ENCODE measurements around the gene ACSS1. TPM values are rescaled to one million over a fixed set of nuclear protein-coding genes. Genes with fewer than 3 reads are reported as not detected.

ACSS1 gene
- total RNA-seq, 1 donor from 2014 or later: 1.8 TPM

- no peak for TF ChIP-seq CTCF (IDR thresholded peaks at IDR 0.05; ENCODE audit: insufficient read depth, low read length, severe bottlenecking)
- Histone ChIP-seq H3K36me3 (ENCODE audit: control insufficient read depth, insufficient read depth, low read length) (no peaks in the 10 kb centered on the region), H3K4me3 (ENCODE audit: low read depth, low read length) (no peak overlapping the region), H3K27me3 (ENCODE audit: control insufficient read depth, insufficient read depth, low read length) (no peaks in the 10 kb centered on the region)
- DNase-seq (ENCODE audit: low read depth): no peak
- no peak for FAIRE-seq
Observed at GRCh38 chr20:25024171-25024570, 33.8 kb downstream of the ACSS1 start.

GRCh38 chr20:25023356-25023755 is 34.6 kb downstream of the ACSS1 start:
- H3K4me3 ChIP-seq (ENCODE audit: low read depth, low read length): no peak overlapping the region
- TF ChIP-seq CTCF (IDR thresholded peaks at IDR 0.05; ENCODE audit: insufficient read depth, low read length, severe bottlenecking): no peak
- FAIRE-seq (no peak), DNase-seq (ENCODE audit: low read depth) (no peak)
- H3K36me3 ChIP-seq (ENCODE audit: control insufficient read depth, insufficient read depth, low read length): no peaks in the 10 kb centered on the region
- peaks cover 1% of the 10 kb centered on the region for H3K27me3 ChIP-seq (ENCODE audit: control insufficient read depth, insufficient read depth, low read length)

- Histone ChIP-seq H3K27me3 (ENCODE audit: control insufficient read depth, insufficient read depth, low read length) (peaks cover 1% of the 10 kb centered on the region), H3K36me3 (ENCODE audit: control insufficient read depth, insufficient read depth, low read length) (no peaks in the 10 kb centered on the region), H3K4me3 (ENCODE audit: low read depth, low read length) (no peak overlapping the region)
- TF ChIP-seq CTCF (IDR thresholded peaks at IDR 0.05; ENCODE audit: insufficient read depth, low read length, severe bottlenecking): no peak
- DNase-seq (ENCODE audit: low read depth): peak; percentile 87
- FAIRE-seq: peak; percentile 94
Observed at GRCh38 chr20:25022680-25023079, 35.3 kb downstream of the ACSS1 start.

- Histone ChIP-seq H3K27me3 (ENCODE audit: control insufficient read depth, insufficient read depth, low read length) (peaks cover 1% of the 10 kb centered on the region), H3K36me3 (ENCODE audit: control insufficient read depth, insufficient read depth, low read length) (no peaks in the 10 kb centered on the region), H3K4me3 (ENCODE audit: low read depth, low read length) (no peak overlapping the region)
- no peak for TF ChIP-seq CTCF (IDR thresholded peaks at IDR 0.05; ENCODE audit: insufficient read depth, low read length, severe bottlenecking)
- DNase-seq (ENCODE audit: low read depth) (no peak), FAIRE-seq (no peak)
Observed at GRCh38 chr20:25021336-25021735, 36.6 kb downstream of the ACSS1 start.

GRCh38 chr20:25020901-25021301 is 37.0 kb downstream of the ACSS1 start:
- FAIRE-seq (no peak), DNase-seq (ENCODE audit: low read depth) (no peak)
- H3K27me3 ChIP-seq (ENCODE audit: control insufficient read depth, insufficient read depth, low read length): peaks cover 1% of the 10 kb centered on the region
- no peak overlapping the region for H3K4me3 ChIP-seq (ENCODE audit: low read depth, low read length)
- H3K36me3 ChIP-seq (ENCODE audit: control insufficient read depth, insufficient read depth, low read length): no peaks in the 10 kb centered on the region
- TF ChIP-seq CTCF (IDR thresholded peaks at IDR 0.05; ENCODE audit: insufficient read depth, low read length, severe bottlenecking): no peak

- DNase-seq (ENCODE audit: low read depth): no peak
- Histone ChIP-seq H3K27me3 (ENCODE audit: control insufficient read depth, insufficient read depth, low read length) (peaks cover 1% of the 10 kb centered on the region), H3K4me3 (ENCODE audit: low read depth, low read length) (no peak overlapping the region), H3K36me3 (ENCODE audit: control insufficient read depth, insufficient read depth, low read length) (no peaks in the 10 kb centered on the region)
- FAIRE-seq: peak; percentile 18
- no peak for TF ChIP-seq CTCF (IDR thresholded peaks at IDR 0.05; ENCODE audit: insufficient read depth, low read length, severe bottlenecking)
Observed at GRCh38 chr20:25020345-25020744, 37.6 kb downstream of the ACSS1 start.

All from bronchial epithelial cell (primary cell).